GM12873 (cell line): ENCODE results near the gene SFXN5.

Experiments
- TF ChIP-seq, protein P1 (sequence below): IDR thresholded peaks from 2 replicates; pipeline ENCODE4 v1.5.1; 2012; ENCODE audit warnings: low read depth, mild to moderate bottlenecking, moderate library complexity, low read length, control low read depth; ENCODE audit not compliant: insufficient read depth; ENCODE audit errors: missing control alignments

SFXN5 gene

DNA sequence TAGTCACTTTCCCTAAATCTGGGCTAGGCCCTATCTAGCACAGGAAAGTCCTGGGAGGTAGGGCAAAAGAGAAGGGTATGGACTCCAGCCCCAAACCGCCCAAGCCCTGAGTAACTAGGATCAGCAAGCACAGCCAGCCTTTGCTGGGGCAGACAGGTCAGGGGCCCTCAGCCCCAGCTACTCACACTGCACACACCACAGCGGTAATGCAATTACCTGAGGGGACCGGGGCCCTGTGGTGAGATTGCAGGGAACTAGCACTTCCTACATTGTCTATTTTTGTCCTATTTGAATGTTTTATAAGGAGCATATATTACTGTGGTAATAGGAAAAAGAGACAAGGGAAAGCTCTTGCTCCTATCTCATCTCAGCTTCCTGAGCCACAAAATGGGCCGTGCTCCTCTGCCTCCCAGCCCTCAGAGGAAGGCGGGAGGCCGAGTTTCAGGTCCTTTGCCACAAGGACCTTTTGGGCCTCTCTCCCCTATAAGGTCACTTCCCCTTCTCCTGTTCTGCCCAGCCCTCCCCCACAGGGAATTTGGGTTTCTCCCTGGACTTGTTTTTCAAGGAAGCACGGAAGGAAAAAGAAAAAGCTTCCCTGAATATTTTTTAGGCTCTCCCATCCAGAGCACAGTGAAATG lies 20.8 kb upstream of the SFXN5 start:
- TF ChIP-seq, protein P1, sequence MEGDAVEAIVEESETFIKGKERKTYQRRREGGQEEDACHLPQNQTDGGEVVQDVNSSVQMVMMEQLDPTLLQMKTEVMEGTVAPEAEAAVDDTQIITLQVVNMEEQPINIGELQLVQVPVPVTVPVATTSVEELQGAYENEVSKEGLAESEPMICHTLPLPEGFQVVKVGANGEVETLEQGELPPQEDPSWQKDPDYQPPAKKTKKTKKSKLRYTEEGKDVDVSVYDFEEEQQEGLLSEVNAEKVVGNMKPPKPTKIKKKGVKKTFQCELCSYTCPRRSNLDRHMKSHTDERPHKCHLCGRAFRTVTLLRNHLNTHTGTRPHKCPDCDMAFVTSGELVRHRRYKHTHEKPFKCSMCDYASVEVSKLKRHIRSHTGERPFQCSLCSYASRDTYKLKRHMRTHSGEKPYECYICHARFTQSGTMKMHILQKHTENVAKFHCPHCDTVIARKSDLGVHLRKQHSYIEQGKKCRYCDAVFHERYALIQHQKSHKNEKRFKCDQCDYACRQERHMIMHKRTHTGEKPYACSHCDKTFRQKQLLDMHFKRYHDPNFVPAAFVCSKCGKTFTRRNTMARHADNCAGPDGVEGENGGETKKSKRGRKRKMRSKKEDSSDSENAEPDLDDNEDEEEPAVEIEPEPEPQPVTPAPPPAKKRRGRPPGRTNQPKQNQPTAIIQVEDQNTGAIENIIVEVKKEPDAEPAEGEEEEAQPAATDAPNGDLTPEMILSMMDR: no peak

DNA sequence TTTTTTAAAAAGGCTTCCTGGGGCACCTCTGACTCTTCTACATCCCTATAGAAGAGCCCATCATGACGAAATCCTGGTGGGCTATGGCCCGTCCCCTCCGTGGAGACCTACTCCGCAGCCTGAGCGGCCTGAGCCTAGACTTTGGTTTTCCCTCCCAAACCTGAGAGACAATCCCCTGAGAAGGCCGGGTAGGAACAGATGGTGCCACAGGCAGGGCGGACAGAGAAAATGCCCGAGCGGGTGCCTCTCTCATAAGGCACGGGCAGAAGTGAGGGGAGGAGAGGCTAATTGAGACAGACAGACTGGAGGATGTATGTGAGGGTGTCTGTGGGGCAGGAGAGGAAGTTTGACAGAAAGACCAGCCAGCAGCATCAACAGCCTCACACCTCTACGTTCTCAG lies 20.2 kb upstream of the SFXN5 start:
- TF ChIP-seq, protein P1: no peak

DNA sequence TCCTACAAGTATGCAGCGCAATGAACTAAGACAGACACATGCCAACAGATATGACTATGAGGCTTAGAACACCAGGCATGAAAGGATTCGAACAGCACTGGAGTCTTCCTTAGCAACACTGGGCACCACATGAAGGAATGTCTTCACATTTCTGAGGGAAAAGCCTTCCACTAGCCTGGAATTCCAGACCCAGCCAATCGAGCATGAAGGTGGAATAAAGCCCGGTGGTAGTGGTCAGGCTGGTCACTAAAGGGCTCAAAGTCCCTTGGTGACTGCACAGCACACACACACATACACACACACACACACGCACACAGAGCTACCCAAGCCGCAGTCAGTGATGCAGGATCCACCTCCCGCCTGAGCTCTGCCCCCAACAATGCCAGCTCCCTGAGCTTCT lies 19.7 kb upstream of the SFXN5 start:
- TF ChIP-seq, protein P1: no peak

GRCh38 chr2:73089270-73090030 lies 17.9 kb upstream of the SFXN5 start:
- TF ChIP-seq, protein P1: no peak

DNA sequence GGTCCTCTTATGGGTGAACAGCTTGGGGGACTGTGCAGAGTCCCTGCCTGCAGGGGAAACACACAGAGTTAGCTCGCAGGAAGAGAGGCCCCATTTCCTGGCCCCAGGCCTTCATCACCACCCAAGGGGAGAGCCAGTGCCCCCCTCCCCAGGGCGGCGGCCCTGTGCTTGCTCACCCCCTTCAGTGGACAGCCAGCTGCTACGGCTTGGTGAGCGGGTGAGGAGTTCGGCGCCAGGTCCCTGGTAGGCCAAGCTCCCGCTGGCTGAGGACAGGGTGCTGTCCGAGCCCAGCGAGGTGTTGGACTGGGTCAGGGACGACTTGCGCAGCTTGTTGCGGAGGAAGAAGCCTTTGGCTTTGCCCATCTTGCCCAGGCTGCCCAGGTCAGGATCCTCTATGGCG lies 17.2 kb upstream of the SFXN5 start:
- TF ChIP-seq, protein P1: no peak

DNA sequence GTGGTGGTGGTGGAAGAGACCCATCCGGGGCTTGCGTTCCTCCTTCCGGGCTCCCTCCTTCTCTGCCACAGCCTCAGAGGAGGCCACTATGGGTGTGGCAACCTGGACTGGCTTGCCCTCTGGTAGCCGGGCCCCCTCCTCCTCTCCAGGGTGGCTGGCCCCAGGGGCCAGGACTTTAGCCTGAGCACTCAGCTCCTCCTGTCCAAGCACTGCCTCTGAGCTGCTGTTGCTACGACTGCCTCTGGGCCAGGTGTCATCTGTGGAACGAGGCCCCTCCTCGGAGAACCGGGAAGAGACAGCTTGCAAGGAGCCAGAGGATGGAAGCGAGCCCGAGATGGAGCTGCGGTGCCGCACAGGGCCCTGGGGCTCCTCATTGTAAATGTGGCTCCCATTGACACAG lies 16.7 kb upstream of the SFXN5 start:
- TF ChIP-seq, protein P1: no peak

DNA sequence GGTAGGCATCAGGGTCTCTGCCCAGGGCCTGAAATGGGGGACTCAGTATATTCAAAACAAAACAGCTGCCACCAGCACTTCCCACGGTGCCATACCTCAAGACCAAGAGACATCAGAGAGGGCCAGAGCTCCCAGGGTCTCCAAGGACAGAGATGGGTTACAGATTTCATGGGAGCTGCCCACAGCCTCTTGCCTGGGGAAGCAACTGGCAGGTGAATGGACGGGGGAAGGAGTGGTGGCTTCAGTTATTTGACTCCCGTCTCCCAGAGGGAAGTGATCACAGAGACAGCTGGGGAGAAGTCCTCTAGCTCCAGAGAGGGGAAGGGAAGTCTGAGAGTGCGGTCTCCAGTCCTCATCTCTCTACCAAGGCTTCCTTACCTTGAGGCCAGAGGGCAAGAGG lies 15.8 kb upstream of the SFXN5 start:
- TF ChIP-seq, protein P1: no peak
